Erythroblast (primary cell): ENCODE measurements around the gene STAT5B.

Experiments used
- GATA1 ChIP-seq: IDR thresholded peaks from 2 replicates; pipeline ENCODE4 v1.6.1; 2011; ENCODE audit warnings: low read depth, mild to moderate bottlenecking, control low read depth, low read length, moderate library complexity
- POLR2A ChIP-seq: IDR thresholded peaks from 2 replicates; pipeline ENCODE4 v1.6.1; 2011; ENCODE audit warnings: mild to moderate bottlenecking, low read length

DNA sequence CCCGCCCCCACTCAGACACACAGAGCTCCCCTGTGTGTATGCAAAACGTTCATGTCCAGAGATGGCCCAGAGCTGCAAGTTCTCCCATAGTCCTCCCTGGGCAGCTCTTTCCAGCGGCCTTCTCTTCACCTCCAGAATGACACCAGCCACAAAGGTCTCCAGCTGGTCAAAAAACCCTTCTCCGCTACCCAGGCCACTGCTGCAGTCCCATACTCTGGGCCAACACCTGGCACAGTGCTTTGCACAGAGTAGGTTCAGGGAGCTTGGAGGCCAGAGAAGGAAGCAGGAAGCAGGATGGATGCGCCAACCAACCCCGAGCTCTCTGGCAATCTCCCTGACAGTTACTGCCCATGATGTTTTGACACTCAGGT lies 1.1 kb upstream of the STAT5B start:
- no peak for TF ChIP-seq POLR2A
- TF ChIP-seq GATA1, result no peak
